NCI-H2227 (cell line): ENCODE data around the gene ZFHX3.
"Not testable (repeated sequence)": the region's sequence is repeated elsewhere in the genome, so short reads cannot be mapped to it uniquely, and the experiment has no call there.

Experiments used
- DNase-seq: peaks from one replicate; lab custom pipeline; 2025; ENCODE audit not compliant: unreplicated experiment; lab: John Stamatoyannopoulos, UW

ZFHX3 gene

GRCh38 chr16:73000907-73001521, 46.9 kb downstream of the ZFHX3 start:
- no peak for DNase-seq

- DNase-seq = peak; percentile 9
These were observed 47.7 kb downstream of the ZFHX3 start for GRCh38 chr16:73000020-73000906.

- no peak for DNase-seq
These were observed 48.3 kb downstream of the ZFHX3 start for GRCh38 chr16:72999541-73000019.

- no peak for DNase-seq
These were observed 50.8 kb downstream of the ZFHX3 start for GRCh38 chr16:72997141-72997542.

GRCh38 chr16:72996291-72997062, 51.5 kb downstream of the ZFHX3 start:
- no peak for DNase-seq

GRCh38 chr16:72995882-72996270, 52.1 kb downstream of the ZFHX3 start:
- not testable (repeated sequence) for DNase-seq

GRCh38 chr16:72995151-72995881, 52.6 kb downstream of the ZFHX3 start:
- DNase-seq = peak; percentile 52

- peak; percentile 28 for DNase-seq
These were observed 55.8 kb downstream of the ZFHX3 start for GRCh38 chr16:72992142-72992601.

- no peak for DNase-seq
These were observed 56.3 kb downstream of the ZFHX3 start for GRCh38 chr16:72991644-72992043.

- DNase-seq = no peak
These were observed 56.7 kb downstream of the ZFHX3 start for GRCh38 chr16:72991211-72991610.

GRCh38 chr16:72990571-72990970, 57.4 kb downstream of the ZFHX3 start:
- no peak for DNase-seq

GRCh38 chr16:72989579-72990551, 58.1 kb downstream of the ZFHX3 start:
- DNase-seq = peak; percentile 11

GRCh38 chr16:72989203-72989578, 58.7 kb downstream of the ZFHX3 start:
- DNase-seq = not testable (repeated sequence)

- no peak for DNase-seq
These were observed 59.4 kb downstream of the ZFHX3 start for GRCh38 chr16:72988569-72988968.

GRCh38 chr16:72987480-72987901, 60.4 kb downstream of the ZFHX3 start:
- no peak for DNase-seq

- peak; percentile 11 for DNase-seq
These were observed 61.9 kb downstream of the ZFHX3 start for GRCh38 chr16:72985995-72986394.

- DNase-seq = peak; percentile 10
These were observed 62.6 kb downstream of the ZFHX3 start for GRCh38 chr16:72985148-72985941.

GRCh38 chr16:72983728-72984350, 64.1 kb downstream of the ZFHX3 start:
- DNase-seq = no peak
